SKM-1 treated with dmso at 0.1 percent for 144 hours (cell line): ENCODE data around the gene FBXL13.
"Not testable (repeated sequence)": the region's sequence is repeated elsewhere in the genome, so short reads cannot be mapped to it uniquely, and the experiment has no call there.

ENCODE experiments used
- DNase-seq: peaks from one replicate; lab custom pipeline; 2025; ENCODE audit not compliant: unreplicated experiment; lab: John Stamatoyannopoulos, UW

The FBXL13 gene

DNA sequence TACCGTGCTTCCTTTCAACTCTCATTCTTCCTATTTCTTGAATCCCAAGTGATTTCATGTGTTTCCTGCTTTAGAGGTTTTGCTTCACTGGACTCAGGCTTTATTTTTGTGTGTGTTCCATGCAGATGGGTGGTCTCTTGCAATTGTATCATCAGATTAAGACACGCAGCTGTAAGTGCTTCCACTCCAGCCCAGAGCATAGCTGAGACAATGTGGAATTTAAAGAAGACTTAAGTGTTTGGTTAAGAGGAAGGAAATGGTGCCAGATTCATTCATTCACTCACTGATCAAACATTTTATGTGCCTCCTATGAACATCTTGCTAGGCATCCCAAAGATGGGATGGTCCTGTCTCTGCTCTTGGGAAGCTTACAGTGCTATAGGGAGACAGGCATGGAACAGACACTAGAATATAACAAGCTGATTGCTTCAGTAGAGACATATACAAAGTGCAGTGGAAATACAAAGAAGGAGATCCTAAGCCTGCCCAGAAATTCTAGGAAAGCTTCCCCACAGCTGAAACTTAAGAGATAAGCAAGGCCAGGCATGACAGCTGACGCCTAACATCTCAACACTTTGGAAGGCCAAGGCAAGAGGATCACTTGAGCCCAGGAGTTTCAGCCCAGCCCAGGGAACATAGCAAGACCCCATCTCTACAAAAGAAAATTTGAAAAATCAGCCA lies 207.9 kb downstream of the FBXL13 start:
- DNase-seq, result no peak

DNA sequence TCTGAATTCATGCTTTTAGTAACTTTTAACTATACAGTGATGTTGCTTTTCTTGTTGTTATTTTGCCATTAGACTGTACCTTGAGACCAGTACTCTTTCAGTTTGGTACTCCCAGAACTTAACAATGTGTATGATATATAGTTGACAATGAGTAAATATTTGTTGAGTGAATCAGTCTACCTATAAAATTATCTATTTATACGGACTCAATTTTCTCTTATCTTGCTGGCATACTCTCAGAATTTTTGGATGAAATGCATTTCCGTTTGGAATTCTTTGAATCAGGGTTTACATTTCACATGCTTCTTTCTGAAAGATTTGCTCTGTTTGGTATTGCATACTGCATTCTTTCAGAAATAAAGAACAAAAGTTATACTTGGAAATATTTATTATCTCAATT lies 209.6 kb downstream of the FBXL13 start:
- no peak for DNase-seq

DNA sequence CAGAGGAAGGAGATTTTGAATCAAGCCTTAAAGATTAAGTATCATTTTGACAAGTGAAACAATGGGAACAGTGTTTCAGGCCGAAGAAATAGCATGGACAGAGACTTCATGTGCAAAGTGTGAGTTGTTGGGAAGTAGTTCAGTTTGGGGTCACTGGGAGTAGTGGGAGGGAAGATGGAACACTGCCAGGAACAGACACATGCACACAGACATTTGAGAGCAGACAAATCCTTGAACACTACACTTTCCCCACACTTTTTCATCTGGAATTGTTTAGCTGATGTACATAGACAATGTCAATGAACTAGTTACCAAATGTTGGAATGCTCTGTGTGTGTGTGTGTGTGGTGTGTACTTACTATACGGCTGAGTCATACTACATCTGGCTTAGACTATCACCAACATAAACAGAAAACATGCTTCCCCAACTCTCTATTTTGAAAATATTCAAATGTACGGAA lies 214.2 kb downstream of the FBXL13 start:
- DNase-seq, result no peak

DNA sequence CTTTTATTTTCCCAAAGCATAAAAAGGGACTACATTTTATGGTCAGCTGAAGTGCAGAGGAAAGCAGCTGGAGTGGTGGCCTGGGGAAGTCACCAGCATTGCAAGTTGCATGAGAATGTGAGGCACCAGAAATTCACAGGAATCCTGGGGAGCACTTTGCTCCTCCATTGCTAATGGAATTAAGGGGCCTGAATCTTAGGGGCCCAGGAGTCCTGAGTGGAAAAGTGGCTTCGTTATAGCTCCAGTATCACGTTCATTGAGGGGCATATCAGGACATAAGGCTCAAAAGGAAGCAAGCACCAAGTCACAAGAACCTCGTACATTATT lies 214.8 kb downstream of the FBXL13 start:
- no peak for DNase-seq

DNA sequence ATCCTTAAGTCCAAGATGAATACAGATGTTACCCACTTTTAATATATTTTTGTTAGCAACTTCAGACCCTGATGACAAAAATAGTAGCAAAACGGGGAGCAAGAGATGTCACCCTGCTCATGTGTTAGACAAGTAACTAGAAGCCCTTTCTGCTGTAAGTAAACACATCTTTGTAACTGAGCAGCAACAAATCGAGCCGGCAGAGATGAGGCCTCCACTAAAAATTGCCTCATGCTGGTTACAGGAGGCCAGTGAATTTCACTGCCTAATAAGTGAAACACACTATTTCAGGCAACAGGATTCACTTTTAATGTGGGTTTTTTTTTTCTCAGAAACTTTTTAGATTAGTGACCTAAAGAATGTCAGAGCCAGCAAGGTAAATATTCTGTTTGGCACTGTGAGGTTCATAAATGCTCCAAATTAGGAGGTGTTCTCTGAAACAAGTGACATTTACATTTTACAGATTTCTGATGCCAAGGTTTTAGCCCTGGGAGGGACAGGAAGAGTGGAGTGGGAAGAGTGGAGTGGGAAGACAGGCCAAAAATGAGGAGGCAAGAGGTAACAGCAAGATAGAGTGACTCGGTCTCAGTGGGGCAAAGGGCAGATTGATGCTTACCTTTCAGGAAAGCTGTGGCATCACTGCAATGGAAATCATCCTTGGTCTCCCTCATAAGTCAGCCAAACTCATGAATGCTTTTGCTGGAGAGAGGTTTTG lies 215.4 kb downstream of the FBXL13 start:
- no peak for DNase-seq

DNA sequence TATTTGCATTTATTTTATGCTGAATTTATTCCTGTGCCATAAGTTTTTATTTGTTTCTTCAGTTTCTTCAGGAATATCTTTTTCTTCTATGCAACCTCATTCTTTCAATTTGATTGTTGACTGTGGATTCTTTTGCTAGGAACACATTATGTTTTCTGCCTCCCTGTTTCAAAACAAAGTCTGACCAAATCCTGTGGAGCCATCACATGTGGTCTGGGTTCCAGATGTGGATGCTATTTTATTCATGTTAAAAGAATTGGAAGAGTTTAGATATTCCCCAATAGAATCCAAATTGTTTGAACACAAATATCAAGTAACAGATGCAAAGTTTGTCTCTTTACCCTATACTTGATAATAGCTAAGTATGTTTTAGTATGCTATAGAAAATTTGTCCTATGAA lies 218.6 kb downstream of the FBXL13 start:
- DNase-seq, result no peak

DNA sequence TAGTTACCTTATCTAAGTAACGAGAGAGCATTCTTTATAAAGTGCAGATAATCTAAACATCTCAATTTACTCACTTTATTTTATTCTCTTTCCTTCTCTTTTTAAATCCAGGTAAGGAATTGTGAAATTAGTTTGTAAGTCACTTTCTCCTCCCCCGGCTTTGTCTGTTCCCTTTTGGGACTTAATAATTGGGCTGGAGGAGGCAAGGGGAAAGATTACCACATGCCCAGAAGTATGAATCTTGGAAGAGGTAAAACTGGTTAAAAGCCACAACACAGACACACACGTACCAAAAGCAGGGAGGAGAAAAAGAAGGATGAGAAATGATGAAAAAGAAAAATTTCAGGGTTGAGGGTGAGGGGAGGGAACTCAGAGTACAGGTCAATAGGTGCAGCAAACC lies 225.1 kb downstream of the FBXL13 start:
- DNase-seq, result no peak

DNA sequence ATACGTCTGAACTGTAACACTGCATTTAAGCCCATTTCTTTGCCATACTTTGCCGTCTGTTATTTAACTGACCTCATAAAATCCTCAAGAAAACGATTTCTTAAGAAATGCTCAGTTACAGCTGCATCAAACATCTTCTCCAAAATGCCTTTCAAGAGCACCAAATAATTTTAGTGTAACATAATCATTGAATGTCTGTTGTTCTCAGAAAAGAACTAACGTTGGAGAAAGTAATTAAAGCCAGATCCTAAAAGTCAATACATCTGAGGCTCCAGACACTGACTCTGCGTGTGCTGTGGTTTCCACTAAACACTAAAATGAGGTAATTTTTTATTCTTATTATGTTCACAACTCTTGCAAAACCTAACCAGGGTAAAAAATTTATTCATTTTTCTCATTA lies 225.5 kb downstream of the FBXL13 start:
- no peak for DNase-seq

DNA sequence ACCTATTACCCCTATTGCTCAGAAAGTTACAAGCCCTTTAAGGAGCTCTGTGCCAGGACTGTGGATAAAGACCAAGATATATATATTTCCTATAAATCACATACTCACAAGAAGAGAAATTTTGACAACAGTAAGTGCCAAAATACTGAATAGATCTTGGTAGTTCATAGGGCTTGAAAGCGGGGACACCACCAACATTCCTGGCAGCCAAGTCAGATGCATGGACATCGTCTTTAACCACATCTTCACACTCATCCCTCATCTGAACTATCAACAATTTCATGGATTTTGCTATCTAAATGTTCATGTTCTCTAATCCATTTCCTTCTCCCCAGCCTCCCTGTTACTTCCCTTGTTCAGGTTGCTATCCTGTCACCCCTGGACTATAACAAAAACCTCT lies 229.2 kb downstream of the FBXL13 start:
- DNase-seq, result no peak

DNA sequence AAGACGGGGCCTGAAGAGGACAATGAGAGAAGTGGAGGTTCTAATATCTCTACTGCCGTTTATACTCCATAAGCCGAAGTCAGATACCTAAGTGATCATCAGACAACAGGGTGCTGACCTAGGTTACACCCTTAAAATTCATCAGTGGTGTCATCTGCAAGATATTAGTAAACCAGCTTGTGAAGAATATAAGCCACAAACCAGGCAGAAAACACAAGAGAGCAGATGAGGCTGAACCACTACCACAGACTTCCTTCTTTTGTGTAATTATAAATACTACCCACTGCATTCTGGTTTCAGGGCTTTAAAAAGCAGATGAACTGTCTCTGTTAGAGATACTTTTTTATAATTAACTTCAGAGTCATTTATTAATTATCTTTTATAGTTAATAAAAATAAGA lies 230.7 kb downstream of the FBXL13 start:
- no peak for DNase-seq

DNA sequence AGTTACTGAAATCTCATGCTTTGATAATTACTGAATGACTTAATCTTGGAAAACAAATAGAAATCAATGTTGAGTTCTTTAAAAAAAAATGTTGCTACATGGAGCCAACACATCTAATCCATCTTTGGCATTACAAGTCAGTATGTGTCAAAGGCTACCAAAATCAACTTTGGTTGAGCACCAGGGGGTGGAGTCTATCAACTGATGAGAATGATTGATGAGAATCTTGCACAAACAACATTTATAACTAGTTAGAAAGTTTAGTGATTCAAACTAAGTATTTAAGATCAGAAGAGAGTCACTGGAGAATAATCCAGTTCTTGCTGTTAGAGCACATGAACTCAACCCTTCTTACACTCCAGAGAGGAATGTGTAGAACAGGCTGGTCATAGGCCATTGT lies 232.3 kb downstream of the FBXL13 start:
- DNase-seq, result no peak

DNA sequence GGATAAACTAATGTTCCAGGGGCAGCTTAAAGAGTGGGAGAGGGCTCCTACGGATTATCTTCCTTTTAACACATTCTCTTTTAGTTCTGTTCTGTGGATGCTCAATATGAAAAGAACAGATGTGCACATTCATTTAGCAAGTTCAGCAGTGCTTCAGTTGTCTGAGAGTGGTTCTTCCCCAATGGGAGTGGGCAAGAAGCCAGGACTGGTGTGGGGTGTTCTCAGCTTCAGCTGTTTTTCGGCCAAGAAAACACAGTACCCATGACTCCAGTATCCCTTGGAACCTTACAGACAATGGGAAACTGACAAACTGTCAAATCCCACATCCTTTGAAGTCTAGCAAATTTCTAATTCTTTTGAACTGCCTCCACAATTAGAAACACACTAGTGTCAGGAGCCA lies 233.3 kb downstream of the FBXL13 start:
- DNase-seq, result no peak

DNA sequence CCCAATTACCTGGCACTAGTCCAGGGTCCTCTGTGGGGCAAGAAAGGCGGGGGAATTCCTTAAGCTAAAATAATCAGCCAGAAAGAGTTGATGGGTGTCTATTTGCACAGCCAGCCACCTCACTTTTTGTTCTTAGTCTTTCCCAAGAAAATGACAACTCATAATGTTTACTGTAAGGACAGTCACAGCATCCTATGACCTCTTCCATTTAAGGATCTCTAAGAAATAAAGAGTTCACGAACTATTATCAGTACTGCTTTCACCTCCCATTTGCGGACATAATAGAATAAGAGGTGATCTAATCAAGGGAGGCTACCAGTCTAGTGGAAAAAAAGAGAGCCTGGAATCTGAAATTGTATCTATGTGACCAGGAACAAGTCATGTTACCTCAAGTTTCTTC lies 234.2 kb downstream of the FBXL13 start:
- DNase-seq, result no peak

DNA sequence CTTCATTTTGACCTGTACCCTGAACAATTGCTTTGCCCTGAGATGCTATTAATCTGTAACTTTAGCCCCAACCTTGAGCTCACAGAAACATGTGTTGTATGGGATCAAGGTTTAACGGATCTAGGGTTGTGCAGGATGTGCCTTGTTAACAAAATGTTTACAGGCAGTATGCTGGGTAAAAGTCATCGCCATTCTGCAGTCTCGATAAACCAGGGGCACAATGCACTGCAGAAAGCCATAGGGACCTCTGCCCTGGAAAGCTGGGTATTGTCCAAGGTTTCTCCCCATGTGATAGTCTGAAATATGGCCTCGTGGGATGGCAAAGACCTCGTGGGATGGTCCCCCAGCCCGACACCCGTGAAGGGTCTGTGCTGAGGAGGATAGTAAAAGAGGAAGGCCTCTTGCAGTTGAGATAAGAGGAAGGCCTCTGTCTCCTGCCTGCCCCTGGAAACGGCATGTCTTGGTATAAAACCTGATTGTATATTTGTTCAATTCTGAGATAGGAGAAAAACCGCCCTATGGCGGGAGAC lies 236.0 kb downstream of the FBXL13 start:
- not testable (repeated sequence) for DNase-seq

DNA sequence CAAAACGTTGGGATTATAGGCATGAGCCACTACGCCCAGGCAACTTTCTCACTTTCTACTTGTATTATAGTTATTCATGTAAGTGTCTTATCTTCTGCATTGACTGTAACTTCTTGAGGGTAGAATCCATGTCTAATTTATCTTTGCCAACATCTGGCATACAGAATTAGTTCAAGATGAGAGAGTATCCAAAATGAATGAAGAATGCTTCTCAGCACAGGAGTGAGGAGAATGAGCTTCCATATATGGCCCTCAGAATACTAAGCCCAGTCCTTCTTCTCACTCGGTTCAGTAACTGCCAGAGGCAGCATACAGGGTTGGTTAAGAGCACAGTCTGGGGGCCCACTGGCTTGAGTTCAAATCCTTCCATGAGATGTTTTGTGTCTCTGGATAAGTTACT lies 236.8 kb downstream of the FBXL13 start:
- DNase-seq, result no peak

DNA sequence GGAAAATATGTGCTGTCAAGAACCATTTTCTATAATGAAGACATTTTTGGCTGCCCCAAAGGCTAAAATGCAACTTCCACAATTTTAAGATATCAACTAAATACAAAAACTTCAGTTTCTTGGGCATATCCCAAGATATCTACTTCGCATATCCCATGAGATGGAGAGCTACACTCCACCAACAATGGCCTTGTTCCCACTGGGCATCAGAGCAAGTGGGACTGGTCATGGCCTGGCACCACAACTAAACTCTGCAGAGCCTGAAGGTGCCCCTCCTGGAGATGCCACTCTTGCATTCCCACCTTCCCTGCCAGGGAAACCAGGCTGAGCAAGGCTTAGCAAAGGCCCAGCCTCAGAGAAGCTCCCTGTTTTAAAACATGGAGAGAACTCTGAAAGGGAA lies 237.6 kb downstream of the FBXL13 start:
- DNase-seq, result no peak

DNA sequence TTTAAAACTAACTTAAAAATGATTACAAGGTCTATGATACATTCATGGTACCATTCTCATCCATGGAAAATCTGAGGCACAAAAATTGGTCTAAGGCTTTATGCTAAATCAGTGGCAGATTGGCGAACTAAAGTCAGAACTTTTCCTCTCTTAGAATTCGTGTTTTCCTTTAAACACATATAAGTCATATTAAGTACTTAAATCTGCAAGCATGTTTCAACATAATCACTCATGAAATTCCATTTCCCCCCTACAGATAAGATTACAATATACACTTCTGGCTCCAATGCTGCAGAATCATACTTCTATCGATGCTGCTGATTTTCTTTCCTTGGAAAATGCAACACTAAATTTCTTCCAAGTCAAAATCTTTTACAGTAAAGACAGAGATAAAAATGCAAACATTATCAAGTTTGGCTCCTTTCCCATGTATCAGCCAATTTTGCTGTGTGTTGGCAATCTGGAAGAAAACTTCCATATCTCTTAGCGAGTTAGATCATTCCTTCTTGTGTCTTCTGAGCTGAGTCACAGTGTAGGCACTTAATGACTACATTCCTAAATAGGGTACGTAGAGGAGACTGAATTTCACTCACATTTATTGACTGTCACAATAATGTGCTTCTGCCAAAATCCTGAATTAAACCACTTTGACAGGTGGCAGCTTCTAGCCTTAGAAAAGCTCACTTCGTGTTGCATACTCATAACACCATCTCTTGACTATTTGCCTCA lies 238.2 kb downstream of the FBXL13 start:
- no peak for DNase-seq

DNA sequence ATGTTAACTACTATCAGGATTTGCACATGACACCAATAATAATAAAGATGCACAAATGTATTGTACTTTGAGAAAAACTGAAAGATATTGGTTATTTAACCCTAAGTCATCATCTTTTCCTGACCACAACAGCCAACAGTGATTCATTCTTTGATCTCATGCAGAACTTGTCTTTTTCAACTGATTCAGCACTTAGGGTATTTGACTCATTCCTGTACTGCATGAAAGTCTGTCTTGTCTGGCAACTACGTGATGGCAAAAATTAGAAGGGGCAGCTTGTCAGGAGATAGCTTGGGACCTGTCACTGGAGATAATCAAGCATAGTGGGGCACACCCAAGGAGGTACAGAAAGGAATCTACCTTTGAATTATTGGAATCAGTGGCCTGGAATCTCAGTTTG lies 239.6 kb downstream of the FBXL13 start:
- no peak for DNase-seq

DNA sequence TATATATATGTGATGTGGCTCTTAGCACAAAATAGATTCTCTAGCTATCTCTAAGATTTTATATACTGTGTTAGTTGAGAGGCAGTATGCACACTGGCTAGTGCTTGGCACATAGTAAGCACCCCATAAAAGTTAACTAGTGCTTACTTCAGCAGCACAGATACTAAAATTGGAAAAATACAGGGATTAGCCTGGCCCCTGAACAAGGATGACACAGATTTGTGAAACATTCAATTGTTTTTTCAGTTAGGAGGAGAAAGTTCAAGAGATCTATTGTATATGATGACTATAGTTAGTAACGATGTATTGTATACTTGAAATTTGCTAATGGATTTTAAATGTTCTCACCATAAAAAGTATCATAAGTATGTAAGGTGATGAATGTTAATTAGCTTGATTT lies 240.1 kb downstream of the FBXL13 start:
- DNase-seq, result no peak

DNA sequence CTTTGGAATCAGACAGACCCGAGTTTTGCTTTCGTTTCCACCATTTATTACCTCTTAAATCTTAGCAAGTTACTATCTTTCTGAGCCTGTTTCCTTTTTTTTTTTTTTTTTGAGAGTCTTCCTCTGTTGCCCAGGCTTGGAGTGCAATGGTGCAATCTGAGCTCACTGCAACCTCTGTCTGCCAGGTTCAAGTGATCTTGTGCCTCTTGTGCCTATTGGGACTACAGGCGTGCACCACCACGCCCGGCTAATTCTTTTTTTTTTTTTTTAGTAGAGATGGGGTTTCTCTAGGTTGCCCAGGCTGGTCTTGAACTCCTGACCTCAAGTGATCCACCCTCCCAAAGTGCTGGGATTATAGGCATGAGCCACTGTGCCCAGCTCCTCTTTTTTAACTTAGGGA lies 241.3 kb downstream of the FBXL13 start:
- no peak for DNase-seq

DNA sequence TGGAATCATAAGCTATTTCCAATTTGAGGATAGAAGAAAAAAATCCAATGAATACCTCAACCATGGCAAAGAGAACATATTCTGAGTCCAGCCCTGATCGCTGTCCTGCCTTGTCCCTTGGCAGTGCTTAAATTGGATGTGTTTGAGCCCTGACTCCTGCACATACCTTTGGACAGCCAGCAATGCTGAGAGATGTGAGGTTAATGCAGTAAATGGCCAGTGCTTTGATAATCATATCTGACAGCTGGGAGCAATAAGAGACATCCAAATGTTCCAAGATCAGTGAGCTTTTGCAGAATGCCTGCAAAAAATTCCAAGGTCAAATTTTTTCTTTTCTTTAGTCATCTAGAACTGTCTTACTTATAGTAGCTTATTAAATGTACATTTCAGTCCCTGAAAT lies 241.9 kb downstream of the FBXL13 start:
- DNase-seq, result no peak

DNA sequence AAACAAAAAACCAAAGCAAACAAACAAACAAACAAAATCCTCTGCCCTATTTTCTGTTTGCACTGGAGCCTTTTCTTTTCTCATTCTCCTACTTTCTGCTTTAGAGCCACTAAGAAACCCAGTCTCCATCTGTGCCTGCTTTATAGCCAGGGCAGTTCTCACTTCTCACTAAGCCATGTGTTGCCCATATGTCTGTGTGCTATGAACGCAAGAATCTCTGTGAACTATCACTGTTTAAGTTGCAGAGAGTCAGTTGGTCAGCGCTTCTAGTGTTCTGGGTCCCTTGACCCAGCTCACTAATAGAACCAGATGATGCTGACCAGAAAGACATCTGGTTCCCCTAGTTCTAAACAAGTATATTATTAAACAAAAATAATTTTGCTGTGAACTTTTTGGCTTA lies 244.4 kb downstream of the FBXL13 start:
- DNase-seq, result no peak
